Upper lobe of left lung (tissue), 4 donors: ENCODE measurements around the gene EPHB2.

Experiments used
- POLR2AphosphoS5 ChIP-seq, 2 donors: sonication (generic); formaldehyde crosslinking; IDR thresholded peaks; one replicate each; pipeline ENCODE4 v1.5.1; 2017; ENCODE audit warnings: antibody characterized with exemption in 2 of 2
- TF ChIP-seq, protein P1 (sequence below), 6 experiments: fragments of 450-650 bp in 4 of 6; fragments of 200-600 bp in 2 of 6; sonication (generic) in 2 of 6; IDR thresholded peaks; one replicate each; pipeline ENCODE4 v1.5.1; 2016 to 2019; ENCODE audit warnings: antibody characterized with exemption in 6 of 6

- TF ChIP-seq, protein P1, sequence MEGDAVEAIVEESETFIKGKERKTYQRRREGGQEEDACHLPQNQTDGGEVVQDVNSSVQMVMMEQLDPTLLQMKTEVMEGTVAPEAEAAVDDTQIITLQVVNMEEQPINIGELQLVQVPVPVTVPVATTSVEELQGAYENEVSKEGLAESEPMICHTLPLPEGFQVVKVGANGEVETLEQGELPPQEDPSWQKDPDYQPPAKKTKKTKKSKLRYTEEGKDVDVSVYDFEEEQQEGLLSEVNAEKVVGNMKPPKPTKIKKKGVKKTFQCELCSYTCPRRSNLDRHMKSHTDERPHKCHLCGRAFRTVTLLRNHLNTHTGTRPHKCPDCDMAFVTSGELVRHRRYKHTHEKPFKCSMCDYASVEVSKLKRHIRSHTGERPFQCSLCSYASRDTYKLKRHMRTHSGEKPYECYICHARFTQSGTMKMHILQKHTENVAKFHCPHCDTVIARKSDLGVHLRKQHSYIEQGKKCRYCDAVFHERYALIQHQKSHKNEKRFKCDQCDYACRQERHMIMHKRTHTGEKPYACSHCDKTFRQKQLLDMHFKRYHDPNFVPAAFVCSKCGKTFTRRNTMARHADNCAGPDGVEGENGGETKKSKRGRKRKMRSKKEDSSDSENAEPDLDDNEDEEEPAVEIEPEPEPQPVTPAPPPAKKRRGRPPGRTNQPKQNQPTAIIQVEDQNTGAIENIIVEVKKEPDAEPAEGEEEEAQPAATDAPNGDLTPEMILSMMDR (IDR thresholded peaks at IDR 0.05), result no peak
- no peak for TF ChIP-seq POLR2AphosphoS5 (IDR thresholded peaks at IDR 0.05)
Measured at GRCh38 chr1:22661880-22662279, 48.8 kb upstream of the EPHB2 start.
